AG09319 (cell line): ENCODE measurements around the gene KRT77.

Experiments
- DNase-seq: peaks from one replicate; pipeline ENCODE4 v3.0.0-alpha.2; 2010; ENCODE audit warnings: low read depth; ENCODE audit errors: extremely low read depth
- TF ChIP-seq, protein P1 (sequence below): IDR thresholded peaks from 2 replicates; pipeline ENCODE4 v1.5.1; 2011; ENCODE audit warnings: low read depth, mild to moderate bottlenecking, inconsistent platforms, low read length, moderate library complexity

The KRT77 gene

DNA sequence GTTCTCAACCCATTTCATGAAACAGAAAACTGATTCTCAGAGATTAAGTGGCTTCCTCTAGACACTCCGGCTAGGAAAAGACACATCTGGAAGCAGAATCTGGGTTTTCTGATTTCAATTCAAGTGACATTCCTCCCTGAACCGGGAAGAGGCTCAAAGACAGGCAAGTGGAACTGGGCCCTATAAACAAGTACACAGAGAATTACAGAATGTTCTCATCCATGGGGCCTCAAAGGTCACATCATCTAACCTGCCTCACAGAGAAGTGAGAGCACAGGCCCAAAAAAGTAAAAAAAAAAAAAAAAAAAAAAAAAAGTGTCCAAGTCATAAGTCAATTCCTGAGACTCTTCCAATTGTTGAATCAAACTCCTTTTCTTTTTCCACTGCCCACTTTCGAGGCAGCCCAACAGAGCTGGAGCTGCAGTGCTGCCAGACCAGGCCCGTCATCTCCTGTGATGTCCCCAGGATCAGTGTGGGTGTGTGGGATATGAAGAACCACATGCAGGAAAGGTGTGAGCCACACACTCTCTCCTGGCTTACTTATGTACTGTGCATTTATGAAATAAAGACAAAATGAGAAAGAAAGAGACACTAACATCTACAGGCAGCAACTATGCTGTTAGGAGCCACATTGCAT lies 20.3 kb downstream of the KRT77 start:
- no peak for DNase-seq
- TF ChIP-seq, protein P1, sequence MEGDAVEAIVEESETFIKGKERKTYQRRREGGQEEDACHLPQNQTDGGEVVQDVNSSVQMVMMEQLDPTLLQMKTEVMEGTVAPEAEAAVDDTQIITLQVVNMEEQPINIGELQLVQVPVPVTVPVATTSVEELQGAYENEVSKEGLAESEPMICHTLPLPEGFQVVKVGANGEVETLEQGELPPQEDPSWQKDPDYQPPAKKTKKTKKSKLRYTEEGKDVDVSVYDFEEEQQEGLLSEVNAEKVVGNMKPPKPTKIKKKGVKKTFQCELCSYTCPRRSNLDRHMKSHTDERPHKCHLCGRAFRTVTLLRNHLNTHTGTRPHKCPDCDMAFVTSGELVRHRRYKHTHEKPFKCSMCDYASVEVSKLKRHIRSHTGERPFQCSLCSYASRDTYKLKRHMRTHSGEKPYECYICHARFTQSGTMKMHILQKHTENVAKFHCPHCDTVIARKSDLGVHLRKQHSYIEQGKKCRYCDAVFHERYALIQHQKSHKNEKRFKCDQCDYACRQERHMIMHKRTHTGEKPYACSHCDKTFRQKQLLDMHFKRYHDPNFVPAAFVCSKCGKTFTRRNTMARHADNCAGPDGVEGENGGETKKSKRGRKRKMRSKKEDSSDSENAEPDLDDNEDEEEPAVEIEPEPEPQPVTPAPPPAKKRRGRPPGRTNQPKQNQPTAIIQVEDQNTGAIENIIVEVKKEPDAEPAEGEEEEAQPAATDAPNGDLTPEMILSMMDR: no peak

DNA sequence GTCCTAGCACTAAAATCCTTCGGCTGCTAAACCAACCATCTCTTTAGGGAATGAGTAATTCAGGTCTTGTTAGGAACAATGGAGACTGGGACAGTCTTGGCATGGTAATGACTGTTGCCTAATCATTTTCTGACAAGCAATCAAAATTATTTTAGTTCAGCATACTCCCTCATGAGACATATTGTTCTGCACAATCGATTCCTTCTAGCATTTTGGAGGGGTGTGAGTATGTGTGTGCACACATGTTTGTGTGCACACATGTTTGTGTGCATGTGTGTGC lies 21.0 kb downstream of the KRT77 start:
- TF ChIP-seq, protein P1: no peak
- DNase-seq: no peak

DNA sequence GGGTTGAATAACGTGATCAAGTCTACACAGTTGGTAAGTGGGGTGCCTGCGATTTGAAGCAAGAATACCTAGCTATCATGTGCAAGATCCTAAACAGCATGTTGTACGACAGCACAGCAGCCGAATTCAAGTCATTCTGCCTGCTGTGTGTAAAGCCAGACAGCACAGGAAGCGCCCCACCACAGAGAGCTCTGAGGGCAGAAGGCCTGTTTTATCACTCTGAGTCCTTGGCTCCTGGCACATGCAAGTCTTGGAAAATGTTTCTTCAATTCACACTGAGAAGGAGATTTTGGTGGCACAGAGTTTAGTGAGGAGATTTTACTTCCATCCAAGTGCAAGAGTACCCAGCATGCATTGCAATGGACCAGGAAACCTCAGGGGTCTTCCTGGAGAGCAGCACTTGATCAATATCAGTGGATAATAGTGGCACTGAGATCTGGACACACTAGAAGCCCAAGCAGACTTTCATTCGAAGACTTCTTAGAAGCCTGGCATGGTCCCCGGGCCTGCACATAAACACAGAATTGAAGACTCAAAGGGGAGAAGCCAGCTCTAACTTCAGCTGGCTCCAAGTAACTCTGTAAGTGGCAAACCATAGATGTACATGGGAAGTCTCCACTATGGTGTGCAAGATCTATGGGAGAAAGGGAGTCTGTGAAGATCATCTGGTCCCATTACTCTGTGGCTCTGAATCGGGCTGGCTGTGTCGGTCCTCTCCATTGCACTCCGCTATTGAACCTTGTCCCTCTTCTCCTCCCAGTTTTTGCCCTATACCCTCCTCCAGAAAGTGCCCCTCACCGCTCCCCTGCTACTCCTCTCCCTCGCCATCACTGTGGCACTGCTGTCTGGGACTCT lies 21.6 kb downstream of the KRT77 start:
- DNase-seq: no peak
- TF ChIP-seq, protein P1: no peak

DNA sequence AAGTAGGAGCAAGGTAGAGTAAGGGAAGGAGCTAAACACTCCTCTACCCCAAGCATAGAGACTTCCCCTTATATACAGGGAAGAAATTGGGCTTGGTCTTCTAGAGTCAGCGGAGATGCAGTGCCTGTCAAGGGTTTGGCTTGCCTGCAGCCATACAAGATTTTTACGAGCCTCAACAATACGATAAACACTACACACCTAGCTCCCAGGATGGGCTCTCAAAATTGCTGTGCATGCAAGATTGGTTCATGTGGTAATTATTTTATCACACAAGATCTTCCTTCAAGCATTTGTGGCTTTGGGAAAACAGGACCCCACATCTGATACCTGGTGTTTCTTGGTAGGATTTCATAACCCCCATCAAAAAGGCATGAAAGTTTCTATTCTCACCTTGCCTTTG lies 23.0 kb downstream of the KRT77 start, which contains the start of gene KRT1:
KRT1 (minus strand) TSS at position 45 of the 400 bp plus-strand sequence. CDS start 59 bp downstream, outside the sequence.
- TF ChIP-seq, protein P1: no peak
- no peak for DNase-seq

DNA sequence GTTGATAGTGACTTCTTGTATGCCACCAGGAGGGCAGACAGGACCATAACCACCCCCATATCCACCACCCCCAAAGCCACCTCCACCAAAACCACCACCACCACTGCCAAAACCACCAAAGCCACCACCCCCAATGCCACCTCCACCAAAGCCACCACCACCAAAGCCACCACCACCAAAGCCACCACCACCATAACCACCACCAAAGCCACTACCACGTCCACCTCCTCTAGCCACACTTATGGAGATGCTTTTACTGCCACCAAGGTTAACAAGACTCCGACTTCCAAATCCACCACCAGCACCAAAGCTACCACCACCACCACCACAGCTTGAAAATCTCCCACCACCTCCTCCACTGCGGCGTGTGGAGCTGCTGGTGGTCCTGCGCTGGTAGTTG lies 23.4 kb downstream of the KRT77 start:
- DNase-seq: no peak

DNA sequence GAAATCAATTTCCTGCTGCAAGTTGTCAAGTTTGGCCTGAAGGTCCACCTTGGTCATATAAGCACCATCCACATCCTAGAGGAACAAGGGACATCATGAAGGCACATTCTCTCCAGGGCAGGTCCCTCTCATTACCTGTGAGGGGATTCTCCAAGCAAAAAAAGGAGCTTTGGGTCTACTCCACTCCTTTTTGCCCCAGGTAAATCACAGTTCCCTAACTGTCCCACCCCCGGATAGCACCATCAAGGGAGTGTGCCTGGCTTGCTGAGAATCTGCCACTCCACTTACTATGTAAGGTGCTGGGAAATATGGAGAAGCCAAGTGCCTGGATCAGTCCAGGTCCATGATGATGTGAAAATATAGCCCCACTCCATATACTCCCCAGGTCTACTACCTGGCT lies 25.7 kb downstream of the KRT77 start:
- no peak for DNase-seq
- TF ChIP-seq, protein P1: no peak

More for the DNA sequence above, 23.4 kb downstream of the KRT77 start:
- TF ChIP-seq, protein P1: no peak

DNA sequence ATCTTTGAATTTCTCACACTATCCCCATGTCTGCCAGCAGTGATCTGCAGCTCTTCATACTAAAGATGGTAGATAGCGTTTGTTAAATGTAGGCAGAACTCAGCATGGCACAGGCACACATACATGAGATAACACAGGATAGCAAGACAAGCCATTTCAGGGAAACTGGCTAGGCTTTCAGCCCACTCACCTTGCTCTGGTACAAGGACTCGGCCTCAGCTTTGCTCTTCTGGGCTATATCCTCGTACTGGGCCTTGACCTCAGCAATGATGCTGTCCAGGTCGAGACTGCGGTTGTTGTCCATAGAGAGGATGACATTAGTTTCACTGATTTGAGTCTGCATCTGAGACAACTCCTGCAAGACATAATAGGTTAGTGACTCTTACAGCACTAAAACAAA lies 26.2 kb downstream of the KRT77 start:
- no peak for DNase-seq
- TF ChIP-seq, protein P1: no peak
